ENCODE results near the gene ECPAS.
"Not testable (repeated sequence)": the region's sequence is repeated elsewhere in the genome, so short reads cannot be mapped to it uniquely, and the experiment has no call there.

Gene ECPAS

GRCh38 chr9:111454751-111455150, 29.4 kb downstream of the ECPAS start:
- H3K27ac Mint-ChIP-seq: no peak overlapping the region

DNA sequence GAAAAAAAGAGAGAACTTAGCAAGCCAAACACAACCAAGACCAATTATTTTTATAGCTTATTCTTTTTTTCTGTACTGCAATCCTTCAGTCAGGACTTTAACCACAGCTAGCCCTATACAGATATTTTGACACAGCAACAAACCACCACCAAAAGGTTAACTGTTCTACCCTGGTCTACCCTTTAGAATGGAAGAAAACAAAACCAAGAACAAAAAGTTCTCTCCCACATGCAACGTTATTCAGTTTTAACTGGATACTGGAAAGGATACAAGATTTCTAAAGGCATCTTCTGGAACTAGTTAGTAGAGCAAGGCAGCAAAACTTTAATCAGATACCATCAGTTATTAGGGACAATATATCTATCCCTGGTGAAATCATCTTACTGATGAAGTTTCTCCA, 32.6 kb downstream of the ECPAS start:
- Mint-ChIP-seq H3K27ac (no peak overlapping the region), H3K4me1 (ENCODE audit: low read depth in 2 of 2) (peaks cover 24 to 31% of the 10 kb centered on the region in 2 donors), H3K4me3 (no peak overlapping the region), H3K36me3 (ENCODE audit: insufficient read depth) (peaks cover 5% of the 10 kb centered on the region), H3K9me3 (no peaks in the 10 kb centered on the region), H3K27me3 (no peaks in the 10 kb centered on the region)
- DNase-seq (no peak), ATAC-seq (replicated peaks) (no peak)

More at GRCh38 chr9:111454751-111455150, 29.4 kb downstream of the ECPAS start:
- Mint-ChIP-seq H3K4me3 (no peak overlapping the region), H3K36me3 (ENCODE audit: insufficient read depth) (peaks cover 3% of the 10 kb centered on the region), H3K27me3 (no peaks in the 10 kb centered on the region), H3K4me1 (ENCODE audit: low read depth in 2 of 2) (peaks cover 34 to 46% of the 10 kb centered on the region in 2 donors), H3K9me3 (no peaks in the 10 kb centered on the region)
- ATAC-seq (replicated peaks): no peak
- no peak for DNase-seq

- Mint-ChIP-seq H3K27ac (peak overlapping the region; percentile 34 to 79), H3K4me1 (ENCODE audit: low read depth in 2 of 2) (peaks cover 16 to 25% of the 10 kb centered on the region in 2 donors), H3K27me3 (no peaks in the 10 kb centered on the region), H3K4me3 (no peak overlapping the region), H3K36me3 (ENCODE audit: insufficient read depth) (peaks cover 8% of the 10 kb centered on the region), H3K9me3 (no peaks in the 10 kb centered on the region)
- DNase-seq (no peak), ATAC-seq (replicated peaks) (no peak)
Measured at GRCh38 chr9:111450124-111450523, 34.1 kb downstream of the ECPAS start.

GRCh38 chr9:111449705-111450104, 34.5 kb downstream of the ECPAS start:
- DNase-seq (no peak), ATAC-seq (replicated peaks) (no peak)
- H3K9me3 Mint-ChIP-seq: no peaks in the 10 kb centered on the region
- H3K27ac Mint-ChIP-seq: peak overlapping the region; percentile 34 to 79
- H3K27me3 Mint-ChIP-seq: no peaks in the 10 kb centered on the region
- H3K4me3 Mint-ChIP-seq: no peak overlapping the region
- peaks cover 16 to 25% of the 10 kb centered on the region in 2 donors for H3K4me1 Mint-ChIP-seq (ENCODE audit: low read depth in 2 of 2)
- H3K36me3 Mint-ChIP-seq (ENCODE audit: insufficient read depth): peaks cover 12% of the 10 kb centered on the region

GRCh38 chr9:111445799-111446198, 38.4 kb downstream of the ECPAS start:
- not testable (repeated sequence) for ATAC-seq (replicated peaks); H3K4me1 Mint-ChIP-seq (ENCODE audit: low read depth in 2 of 2); H3K27ac Mint-ChIP-seq; H3K9me3 Mint-ChIP-seq; H3K4me3 Mint-ChIP-seq; H3K27me3 Mint-ChIP-seq; DNase-seq
- H3K36me3 Mint-ChIP-seq (ENCODE audit: insufficient read depth): peaks cover 33% of the 10 kb centered on the region

GRCh38 chr9:111443454-111443853, 40.7 kb downstream of the ECPAS start:
- peaks cover 48% of the 10 kb centered on the region for H3K36me3 Mint-ChIP-seq (ENCODE audit: insufficient read depth)

GRCh38 chr9:111442360-111443027, 41.7 kb downstream of the ECPAS start:
- ATAC-seq (replicated peaks) (no peak), DNase-seq (no peak)
- H3K4me3 Mint-ChIP-seq: no peak overlapping the region
- H3K9me3 Mint-ChIP-seq: no peaks in the 10 kb centered on the region
- H3K36me3 Mint-ChIP-seq (ENCODE audit: insufficient read depth): peaks cover 53% of the 10 kb centered on the region
- no peaks in the 10 kb centered on the region for H3K4me1 Mint-ChIP-seq (ENCODE audit: low read depth in 2 of 2)
- H3K27ac Mint-ChIP-seq: no peak overlapping the region
- H3K27me3 Mint-ChIP-seq: no peaks in the 10 kb centered on the region

More at GRCh38 chr9:111443454-111443853, 40.7 kb downstream of the ECPAS start:
- Mint-ChIP-seq H3K9me3 (no peaks in the 10 kb centered on the region), H3K4me3 (no peak overlapping the region), H3K27me3 (no peaks in the 10 kb centered on the region), H3K27ac (no peak overlapping the region), H3K4me1 (ENCODE audit: low read depth in 2 of 2) (no peaks in the 10 kb centered on the region)
- DNase-seq (no peak), ATAC-seq (replicated peaks) (no peak)

GRCh38 chr9:111440226-111440625, 44.0 kb downstream of the ECPAS start:
- Mint-ChIP-seq H3K27me3 (no peaks in the 10 kb centered on the region), H3K4me3 (no peak overlapping the region), H3K27ac (no peak overlapping the region), H3K4me1 (ENCODE audit: low read depth in 2 of 2) (no peaks in the 10 kb centered on the region), H3K36me3 (ENCODE audit: insufficient read depth) (peaks cover 63% of the 10 kb centered on the region), H3K9me3 (no peaks in the 10 kb centered on the region)
- ATAC-seq (replicated peaks): no peak
- no peak for DNase-seq

DNA sequence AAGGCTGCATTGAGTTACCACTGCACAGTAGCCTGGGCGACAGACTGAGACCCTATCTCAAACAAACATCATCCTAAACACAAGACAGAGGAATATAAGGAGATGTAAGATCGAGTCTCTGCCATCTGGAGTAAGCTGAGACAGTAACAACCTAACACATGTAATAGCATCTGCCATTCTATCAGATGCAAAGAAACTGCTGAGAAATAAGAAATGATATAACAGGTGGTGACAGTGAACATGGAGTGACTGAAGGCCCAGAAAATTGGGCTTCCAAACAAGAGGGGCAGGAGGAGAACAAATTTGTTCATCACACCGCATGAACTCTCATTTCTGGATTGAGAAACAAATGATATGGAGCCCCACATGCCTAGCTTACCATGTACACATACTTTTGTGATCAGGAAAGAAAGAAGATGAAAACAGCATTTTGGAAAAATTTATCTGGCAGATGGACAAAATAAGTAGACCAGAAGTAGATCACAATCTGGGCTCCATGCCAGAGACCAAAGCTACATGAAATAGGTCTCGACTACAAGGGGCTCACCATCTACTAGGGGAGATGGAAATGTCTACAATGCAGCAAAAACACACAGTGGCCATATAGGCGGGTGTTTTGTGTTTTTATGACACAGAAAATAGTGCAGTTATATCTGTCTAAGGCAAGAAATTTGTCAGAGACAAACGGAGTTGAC, 45.5 kb downstream of the ECPAS start:
- H3K36me3 Mint-ChIP-seq (ENCODE audit: insufficient read depth): peaks cover 59% of the 10 kb centered on the region

DNA sequence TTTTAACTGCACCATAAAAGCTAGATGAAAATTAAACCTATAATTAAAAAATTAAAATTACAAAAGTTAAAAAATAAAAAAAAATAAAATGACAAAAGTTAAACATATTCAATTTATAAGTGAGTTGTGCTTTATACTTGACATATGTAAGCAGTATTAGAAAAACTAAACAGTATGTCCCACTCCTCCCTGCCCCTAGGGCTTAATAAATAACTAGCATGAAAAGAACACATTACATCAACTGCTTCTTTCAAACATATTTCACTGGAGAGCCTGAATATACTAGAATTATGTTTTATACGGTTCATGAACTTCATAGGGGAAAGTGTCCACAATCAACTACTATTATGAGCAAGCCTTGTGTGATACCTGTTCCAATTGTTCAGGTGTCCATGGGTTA, 47.6 kb downstream of the ECPAS start:
- ATAC-seq (replicated peaks) (no peak), DNase-seq (no peak)
- Mint-ChIP-seq H3K27me3 (no peaks in the 10 kb centered on the region), H3K9me3 (no peaks in the 10 kb centered on the region), H3K27ac (no peak overlapping the region), H3K4me3 (no peak overlapping the region), H3K4me1 (ENCODE audit: low read depth in 2 of 2) (peaks cover 0 to 1% of the 10 kb centered on the region in 2 donors), H3K36me3 (ENCODE audit: insufficient read depth) (peaks cover 62% of the 10 kb centered on the region)

More for the DNA sequence above, 45.5 kb downstream of the ECPAS start:
- ATAC-seq (replicated peaks) (no peak), DNase-seq (no peak)
- H3K27me3 Mint-ChIP-seq: no peaks in the 10 kb centered on the region
- H3K4me1 Mint-ChIP-seq (ENCODE audit: low read depth in 2 of 2): no peaks in the 10 kb centered on the region
- peak overlapping the region in 1 of 2 donors; percentile 61 for H3K27ac Mint-ChIP-seq
- H3K9me3 Mint-ChIP-seq: no peaks in the 10 kb centered on the region
- H3K4me3 Mint-ChIP-seq: no peak overlapping the region

- ATAC-seq (replicated peaks): no peak
- no peak overlapping the region for H3K27ac Mint-ChIP-seq
- DNase-seq: no peak
- H3K4me3 Mint-ChIP-seq: no peak overlapping the region
- H3K27me3 Mint-ChIP-seq: no peaks in the 10 kb centered on the region
- no peaks in the 10 kb centered on the region for H3K9me3 Mint-ChIP-seq
- H3K4me1 Mint-ChIP-seq (ENCODE audit: low read depth in 2 of 2): peaks cover 0 to 2% of the 10 kb centered on the region in 2 donors
- peaks cover 58% of the 10 kb centered on the region for H3K36me3 Mint-ChIP-seq (ENCODE audit: insufficient read depth)
Measured at GRCh38 chr9:111433082-111433481, 51.1 kb downstream of the ECPAS start.

DNA sequence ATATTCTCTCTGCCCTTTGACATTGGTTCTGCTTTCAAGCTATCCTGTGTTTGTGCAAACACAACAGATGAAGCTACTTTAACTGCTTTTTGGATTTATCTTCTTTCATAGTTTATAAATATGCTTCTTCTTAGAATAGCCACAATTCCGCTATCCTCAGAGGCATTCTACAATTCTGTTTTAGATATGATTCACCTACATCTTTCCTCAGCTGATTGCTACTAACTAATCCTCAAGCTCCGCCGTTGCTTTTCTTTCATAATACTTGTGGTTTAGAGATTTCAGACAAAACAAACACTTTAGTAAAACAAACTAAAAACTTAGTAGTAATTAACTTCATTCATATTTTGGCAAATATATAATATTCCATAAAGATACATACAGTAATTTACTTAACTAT, 52.5 kb downstream of the ECPAS start:
- Mint-ChIP-seq H3K4me3 (no peak overlapping the region), H3K9me3 (no peaks in the 10 kb centered on the region), H3K4me1 (ENCODE audit: low read depth in 2 of 2) (peaks cover 2% of the 10 kb centered on the region in 2 donors), H3K27me3 (no peaks in the 10 kb centered on the region), H3K27ac (no peak overlapping the region), H3K36me3 (ENCODE audit: insufficient read depth) (peaks cover 71% of the 10 kb centered on the region)
- ATAC-seq (replicated peaks) (no peak), DNase-seq (no peak)

DNA sequence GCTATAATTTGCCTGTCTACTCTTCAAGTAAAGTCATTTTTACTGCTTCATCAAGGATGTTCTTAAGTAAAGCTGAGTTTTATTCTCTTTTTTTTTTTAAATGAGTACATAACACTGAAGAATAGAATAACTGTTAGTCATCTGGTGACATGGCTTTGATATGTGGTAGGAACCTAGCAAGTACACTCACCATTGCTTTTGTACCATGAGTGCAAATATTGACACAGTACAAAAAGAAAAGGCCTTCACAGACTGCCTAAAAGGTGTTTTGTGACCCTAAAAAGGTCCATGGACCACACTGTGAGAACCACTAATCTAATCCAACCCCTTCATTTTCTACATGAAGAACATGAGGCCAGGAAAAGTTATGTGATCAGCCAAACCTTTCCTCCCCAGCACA, 55.0 kb downstream of the ECPAS start:
- no peaks in the 10 kb centered on the region for H3K9me3 Mint-ChIP-seq
- H3K27ac Mint-ChIP-seq: no peak overlapping the region
- no peak overlapping the region for H3K4me3 Mint-ChIP-seq
- H3K4me1 Mint-ChIP-seq (ENCODE audit: low read depth in 2 of 2): peaks cover 2 to 7% of the 10 kb centered on the region in 2 donors
- ATAC-seq (replicated peaks) (no peak), DNase-seq (no peak)
- H3K27me3 Mint-ChIP-seq: no peaks in the 10 kb centered on the region
- H3K36me3 Mint-ChIP-seq (ENCODE audit: insufficient read depth): peaks cover 71% of the 10 kb centered on the region

DNA sequence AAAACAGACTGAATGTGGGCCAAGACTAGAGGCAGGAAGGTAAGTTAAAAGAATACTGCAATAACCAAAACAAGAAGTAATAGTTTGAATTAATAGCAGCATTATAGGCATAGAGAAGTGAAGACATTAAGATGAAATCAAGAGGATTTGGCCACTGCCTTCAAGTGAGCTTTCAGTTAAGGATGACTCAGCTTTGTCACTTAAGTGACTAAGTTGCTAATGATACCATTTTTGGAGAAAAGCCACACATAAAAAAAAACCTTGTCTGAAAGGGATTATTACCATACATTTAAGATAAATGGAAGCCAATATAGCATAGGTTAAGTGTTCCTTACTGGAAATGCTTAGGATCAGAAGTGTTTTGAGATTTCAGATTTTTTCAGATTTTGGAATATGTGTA, 57.0 kb downstream of the ECPAS start:
- no peak for ATAC-seq (replicated peaks)
- Mint-ChIP-seq H3K4me3 (no peak overlapping the region), H3K27ac (no peak overlapping the region)

More for the DNA sequence above, 57.0 kb downstream of the ECPAS start:
- Mint-ChIP-seq H3K36me3 (ENCODE audit: insufficient read depth) (peaks cover 77% of the 10 kb centered on the region), H3K4me1 (ENCODE audit: low read depth in 2 of 2) (peaks cover 2 to 12% of the 10 kb centered on the region in 2 donors), H3K9me3 (no peaks in the 10 kb centered on the region), H3K27me3 (no peaks in the 10 kb centered on the region)
- DNase-seq: no peak
